K562 (cell line): ENCODE results near the gene CADPS2.
"Not testable (repeated sequence)": the region's sequence is repeated elsewhere in the genome, so short reads cannot be mapped to it uniquely, and the experiment has no call there.

Experiments used
- CTCF ChIP-seq, 3 experiments: IDR thresholded peaks in 2 of 3; conservative IDR thresholded peaks in 1 of 3; 2 replicates each; pipeline ENCODE4 v1.5.1; 2011 to 2012; ENCODE audit warnings: low read length in 3 of 3, mild to moderate bottlenecking in 3 of 3, control low read depth in 2 of 3, improper control_type of control experiment in 1 of 3, inconsistent platforms in 1 of 3, low read depth in 1 of 3, mixed read lengths in 1 of 3, moderate library complexity in 1 of 3; ENCODE audit not compliant: insufficient read depth in 2 of 3
- E2F1 ChIP-seq: sonication (generic); formaldehyde crosslinking; IDR thresholded peaks from 2 replicates; pipeline ENCODE4 v1.8.1; 2023; ENCODE audit warnings: mild to moderate bottlenecking, missing genetic modification reagents, moderate library complexity
- ESRRA ChIP-seq: fragments of 450-650 bp; IDR thresholded peaks from 2 replicates; pipeline ENCODE4 v1.6.1; 2014; ENCODE audit warnings: low read depth, mild to moderate bottlenecking, moderate library complexity, borderline replicate concordance
- HDAC2 ChIP-seq: fragments of 450-650 bp; IDR thresholded peaks from 2 replicates; pipeline ENCODE4 v1.6.1; 2016; ENCODE audit warnings: mild to moderate bottlenecking
- MXD1 ChIP-seq: fragments of 250-450 bp; sonication (Bioruptor Pico); IDR thresholded peaks from 2 replicates; pipeline ENCODE4 v1.8.0; 2021; ENCODE audit warnings: borderline replicate concordance, mild to moderate bottlenecking, moderate library complexity; ENCODE audit not compliant: poor library complexity, severe bottlenecking
- NFYB ChIP-seq: IDR thresholded peaks from 2 replicates; pipeline ENCODE4 v1.6.1; 2011; ENCODE audit warnings: mild to moderate bottlenecking, moderate library complexity; ENCODE audit not compliant: insufficient read length; ENCODE audit errors: extremely low read depth
- POLR2A ChIP-seq: fragments of 450-650 bp; conservative IDR thresholded peaks from 2 replicates; pipeline ENCODE4 v1.6.1; 2016
- TBP ChIP-seq: optimal IDR thresholded peaks from 2 replicates; pipeline ENCODE3; 2011; ENCODE audit warnings: low read depth, low read length, improper control_type of control experiment
- ZNF77 ChIP-seq: fragments of 250-450 bp; sonication (Bioruptor Pico); IDR thresholded peaks from 2 replicates; pipeline ENCODE4 v1.5.0; 2020

- TF ChIP-seq MXD1; ESRRA; CTCF (IDR thresholded peaks at IDR 0.05 in 2 of 3, conservative IDR thresholded peaks at IDR 0.05 in 1 of 3; ENCODE audit: insufficient read depth in 2 of 3, low read depth in 1 of 3, low read length in 3 of 3); HDAC2; NFYB; TBP; POLR2A; E2F1 (CRISPR knock-in tag); ZNF77 (CRISPR knock-in tag): not testable (repeated sequence)
Observed at GRCh38 chr7:122679269-122679709, 207.0 kb downstream of the CADPS2 start.
